GM19025 (cell line): Measurements from ENCODE around the gene PHF11.

ENCODE experiments used
- ATAC-seq: cut with Tn5 transposase; IDR thresholded peaks from one replicate; pipeline ENCODE4 v1.9.1; 2021; ENCODE audit warnings: mild to moderate bottlenecking, low read depth, moderate library complexity; ENCODE audit not compliant: unreplicated experiment

PHF11 gene

GRCh38 chr13:49495783-49496762, at the start of gene PHF11:
PHF11 (plus strand) TSS chr13:49495953; CDS start chr13:49496002, 49 bp downstream.
- peak; percentile 80 for ATAC-seq

GRCh38 chr13:49446473-49446872, 49.3 kb upstream of the PHF11 start:
- no peak for ATAC-seq

GRCh38 chr13:49448753-49449152, 47.0 kb upstream of the PHF11 start:
- no peak for ATAC-seq

- no peak for ATAC-seq
These were observed 45.5 kb upstream of the PHF11 start for GRCh38 chr13:49450105-49450819.

GRCh38 chr13:49452725-49453457, 42.9 kb upstream of the PHF11 start:
- no peak for ATAC-seq

GRCh38 chr13:49453465-49453864, 42.3 kb upstream of the PHF11 start:
- ATAC-seq, result no peak

- ATAC-seq, result peak; percentile 75
These were observed 41.3 kb upstream of the PHF11 start for GRCh38 chr13:49454388-49455006.

GRCh38 chr13:49455007-49455398, 40.8 kb upstream of the PHF11 start:
- ATAC-seq, result no peak

- ATAC-seq, result no peak
These were observed 39.6 kb upstream of the PHF11 start for GRCh38 chr13:49456156-49456555.

- no peak for ATAC-seq
These were observed 38.5 kb upstream of the PHF11 start for GRCh38 chr13:49457221-49457620.

GRCh38 chr13:49459580-49459979, 36.2 kb upstream of the PHF11 start:
- ATAC-seq, result no peak

GRCh38 chr13:49464085-49464484, 31.7 kb upstream of the PHF11 start:
- no peak for ATAC-seq

GRCh38 chr13:49464621-49465325, 31.0 kb upstream of the PHF11 start:
- ATAC-seq, result no peak

- ATAC-seq, result no peak
These were observed 29.4 kb upstream of the PHF11 start for GRCh38 chr13:49466292-49466838.

GRCh38 chr13:49472186-49472585, 23.6 kb upstream of the PHF11 start:
- no peak for ATAC-seq

GRCh38 chr13:49476529-49476928, 19.2 kb upstream of the PHF11 start:
- ATAC-seq, result no peak

- ATAC-seq, result no peak
These were observed 14.0 kb upstream of the PHF11 start for GRCh38 chr13:49481788-49482187.

GRCh38 chr13:49488563-49488962, 7.2 kb upstream of the PHF11 start:
- ATAC-seq, result no peak

GRCh38 chr13:49494645-49495044, 1.1 kb upstream of the PHF11 start:
- no peak for ATAC-seq
